ENCODE results near the gene RC3H1. TPM values are rescaled to one million over a fixed set of nuclear protein-coding genes. Genes with fewer than 3 reads are reported as not detected.

Gene RC3H1
- total RNA-seq, 1 donor from 2014 or later: 32.8 TPM

DNA sequence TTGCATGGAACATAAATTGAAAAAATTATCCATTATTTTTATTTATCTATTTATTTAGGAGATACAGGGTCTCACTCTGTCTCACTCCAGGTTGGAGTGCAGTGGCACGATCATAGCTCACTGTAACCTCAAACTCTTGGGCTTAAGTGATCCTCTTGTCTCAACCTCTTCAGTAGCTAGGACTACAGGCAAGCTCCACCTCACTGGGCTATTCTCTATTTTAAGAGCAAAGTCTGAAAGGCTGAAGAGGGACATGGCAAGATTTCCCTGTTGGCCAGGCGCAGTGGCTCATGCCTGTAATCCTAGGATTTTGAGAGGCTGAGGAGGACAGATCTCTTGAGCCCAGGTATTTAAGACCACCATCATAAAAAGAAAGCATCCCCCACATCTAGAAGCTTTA is 14.0 kb upstream of the RC3H1 start:
- no peaks in the 10 kb centered on the region for H4K20me1 ChIP-seq (ENCODE audit: low read depth)
- Mint-ChIP-seq H3K9me3 (no peaks in the 10 kb centered on the region), H3K27me3 (ENCODE audit: insufficient read depth, low read depth) (no peaks in the 10 kb centered on the region), H3K36me3 (no peaks in the 10 kb centered on the region), H3K27ac (no peak overlapping the region), H3K4me3 (no peak overlapping the region), H3K4me1 (no peaks in the 10 kb centered on the region)
- H3K9me3 ChIP-seq (ENCODE audit: low read depth): no peaks in the 10 kb centered on the region
- no peak for TF ChIP-seq EZH2 (IDR thresholded peaks at IDR 0.05)
- TF ChIP-seq CTCF (IDR thresholded peaks at IDR 0.05): no peak
- TF ChIP-seq EZH2phosphoT487 (IDR thresholded peaks at IDR 0.05): no peak
- no peaks in the 10 kb centered on the region for H3K79me2 ChIP-seq (ENCODE audit: low read depth)
- H3K9ac ChIP-seq: no peak overlapping the region
- H3K27ac ChIP-seq: no peak overlapping the region
- H3F3A ChIP-seq (ENCODE audit: low read depth): no peaks in the 10 kb centered on the region
- no peak overlapping the region for H3K4me3 ChIP-seq
- no peak overlapping the region for H2AFZ ChIP-seq (replicated peaks)
- H3K4me1 ChIP-seq: no peaks in the 10 kb centered on the region
- peaks cover 26% of the 10 kb centered on the region for H3K27me3 ChIP-seq
- no peak overlapping the region for H3K4me2 ChIP-seq
- no peak for DNase-seq (ENCODE audit: low spot score)
- H3K36me3 ChIP-seq: no peaks in the 10 kb centered on the region

DNA sequence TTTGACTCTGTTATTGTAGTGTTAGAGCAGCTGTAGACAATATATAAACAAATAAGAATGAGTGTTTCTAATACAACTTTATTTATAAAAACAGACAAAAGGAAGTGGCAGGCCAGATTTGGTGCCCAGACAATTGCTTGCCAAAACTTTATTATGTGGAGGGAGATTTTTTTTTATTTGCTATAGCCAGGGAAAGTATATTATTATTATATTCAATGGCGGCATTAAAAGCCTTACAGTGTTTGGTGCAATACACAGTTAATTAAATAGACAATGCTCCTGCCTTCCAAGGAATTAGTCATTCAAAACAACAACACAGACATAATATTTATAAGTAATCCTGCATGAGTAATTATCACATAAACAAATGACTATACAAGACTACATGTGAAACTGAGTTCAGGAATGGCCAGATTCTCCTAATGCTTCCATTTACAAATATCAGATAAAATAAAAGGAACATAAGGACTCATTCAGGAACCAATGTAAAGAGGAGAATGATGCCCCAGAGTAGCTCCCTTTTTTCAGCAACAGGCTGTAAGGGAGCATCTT is 10.6 kb upstream of the RC3H1 start:
- Mint-ChIP-seq H3K4me3 (no peak overlapping the region), H3K27me3 (ENCODE audit: insufficient read depth, low read depth) (peaks cover 2% of the 10 kb centered on the region), H3K9me3 (no peaks in the 10 kb centered on the region), H3K4me1 (no peaks in the 10 kb centered on the region), H3K36me3 (no peaks in the 10 kb centered on the region), H3K27ac (no peak overlapping the region)
- no peak for DNase-seq (ENCODE audit: low spot score)
- no peak overlapping the region for H3K9ac ChIP-seq
- H4K20me1 ChIP-seq (ENCODE audit: low read depth): no peaks in the 10 kb centered on the region
- no peak for TF ChIP-seq EZH2 (IDR thresholded peaks at IDR 0.05)
- no peaks in the 10 kb centered on the region for H3F3A ChIP-seq (ENCODE audit: low read depth)
- no peaks in the 10 kb centered on the region for H3K9me3 ChIP-seq (ENCODE audit: low read depth)
- H3K79me2 ChIP-seq (ENCODE audit: low read depth): no peaks in the 10 kb centered on the region
- no peak overlapping the region for H3K27ac ChIP-seq
- H3K4me1 ChIP-seq: no peaks in the 10 kb centered on the region
- no peak overlapping the region for H2AFZ ChIP-seq (replicated peaks)
- no peak overlapping the region for H3K4me2 ChIP-seq
- H3K27me3 ChIP-seq: peaks cover 31% of the 10 kb centered on the region
- no peak overlapping the region for H3K4me3 ChIP-seq
- no peaks in the 10 kb centered on the region for H3K36me3 ChIP-seq

- no peaks in the 10 kb centered on the region for H4K20me1 ChIP-seq (ENCODE audit: low read depth)
- Mint-ChIP-seq H3K27me3 (ENCODE audit: insufficient read depth, low read depth) (peaks cover 2% of the 10 kb centered on the region), H3K27ac (no peak overlapping the region)
These were observed 8.9 kb upstream of the RC3H1 start for GRCh38 chr1:174031099-174031498.

More at GRCh38 chr1:174031099-174031498, 8.9 kb upstream of the RC3H1 start:
- Histone ChIP-seq H3K27me3 (peaks cover 31% of the 10 kb centered on the region), H3F3A (ENCODE audit: low read depth) (no peaks in the 10 kb centered on the region), H3K4me1 (no peaks in the 10 kb centered on the region), H3K27ac (no peak overlapping the region), H2AFZ (replicated peaks) (no peak overlapping the region), H3K9ac (no peak overlapping the region), H3K36me3 (no peaks in the 10 kb centered on the region), H3K79me2 (ENCODE audit: low read depth) (no peaks in the 10 kb centered on the region), H3K9me3 (ENCODE audit: low read depth) (no peaks in the 10 kb centered on the region), H3K4me3 (no peak overlapping the region), H3K4me2 (no peak overlapping the region)
- TF ChIP-seq CTCF (IDR thresholded peaks at IDR 0.05) (no peak), EZH2 (IDR thresholded peaks at IDR 0.05) (no peak), EZH2phosphoT487 (IDR thresholded peaks at IDR 0.05) (no peak)
- Mint-ChIP-seq H3K4me3 (no peak overlapping the region), H3K4me1 (no peaks in the 10 kb centered on the region), H3K9me3 (no peaks in the 10 kb centered on the region), H3K36me3 (no peaks in the 10 kb centered on the region)
- no peak for DNase-seq (ENCODE audit: low spot score)

Data from neural progenitor cell (in vitro differentiated cells).